AG10803 (cell line): Measurements from ENCODE around the gene SREK1IP1.

Experiments
- DNase-seq: peaks from one replicate; pipeline ENCODE4 v3.0.0; 2010; ENCODE audit warnings: low read depth
- H3K4me3 ChIP-seq: 2 replicates; pipeline ENCODE4 v1.5.1; 2011; ENCODE audit warnings: mild to moderate bottlenecking, low read length, control low read depth
- TF ChIP-seq, protein P1 (sequence below): conservative IDR thresholded peaks from 2 replicates; pipeline ENCODE4 v1.5.1; 2011; ENCODE audit warnings: mild to moderate bottlenecking, low read length, control low read depth, inconsistent platforms

Gene SREK1IP1

DNA sequence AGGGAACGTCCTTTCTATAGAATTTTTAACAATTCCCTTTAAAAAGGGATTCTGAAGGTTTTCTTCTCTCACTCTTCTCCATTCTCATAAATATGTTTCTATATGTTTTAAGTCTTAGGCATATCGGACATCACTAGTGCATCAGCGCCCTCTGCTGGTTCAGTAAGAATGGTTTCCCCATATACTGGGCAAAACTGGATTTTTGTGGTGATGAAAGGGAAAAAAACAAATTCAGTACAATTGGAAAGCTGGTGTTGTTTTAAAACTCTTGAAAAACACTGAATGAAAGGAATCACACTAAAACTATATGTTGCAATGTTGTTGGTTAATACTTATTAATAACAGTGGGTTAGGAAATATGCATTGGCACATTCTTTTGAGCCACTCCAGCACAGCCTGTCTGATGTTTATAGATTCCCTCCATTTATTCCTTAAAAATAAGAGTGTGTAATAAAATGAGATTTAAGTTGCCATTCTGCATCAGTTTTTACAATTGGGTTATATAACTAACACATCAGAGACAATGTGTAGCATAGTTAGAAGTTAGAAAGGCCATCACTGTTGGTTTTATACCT, 16.0 kb upstream of the SREK1IP1 start:
- no peak overlapping the region for H3K4me3 ChIP-seq
- TF ChIP-seq, protein P1, sequence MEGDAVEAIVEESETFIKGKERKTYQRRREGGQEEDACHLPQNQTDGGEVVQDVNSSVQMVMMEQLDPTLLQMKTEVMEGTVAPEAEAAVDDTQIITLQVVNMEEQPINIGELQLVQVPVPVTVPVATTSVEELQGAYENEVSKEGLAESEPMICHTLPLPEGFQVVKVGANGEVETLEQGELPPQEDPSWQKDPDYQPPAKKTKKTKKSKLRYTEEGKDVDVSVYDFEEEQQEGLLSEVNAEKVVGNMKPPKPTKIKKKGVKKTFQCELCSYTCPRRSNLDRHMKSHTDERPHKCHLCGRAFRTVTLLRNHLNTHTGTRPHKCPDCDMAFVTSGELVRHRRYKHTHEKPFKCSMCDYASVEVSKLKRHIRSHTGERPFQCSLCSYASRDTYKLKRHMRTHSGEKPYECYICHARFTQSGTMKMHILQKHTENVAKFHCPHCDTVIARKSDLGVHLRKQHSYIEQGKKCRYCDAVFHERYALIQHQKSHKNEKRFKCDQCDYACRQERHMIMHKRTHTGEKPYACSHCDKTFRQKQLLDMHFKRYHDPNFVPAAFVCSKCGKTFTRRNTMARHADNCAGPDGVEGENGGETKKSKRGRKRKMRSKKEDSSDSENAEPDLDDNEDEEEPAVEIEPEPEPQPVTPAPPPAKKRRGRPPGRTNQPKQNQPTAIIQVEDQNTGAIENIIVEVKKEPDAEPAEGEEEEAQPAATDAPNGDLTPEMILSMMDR: peak; percentile 92
- peak; percentile 84 for DNase-seq

DNA sequence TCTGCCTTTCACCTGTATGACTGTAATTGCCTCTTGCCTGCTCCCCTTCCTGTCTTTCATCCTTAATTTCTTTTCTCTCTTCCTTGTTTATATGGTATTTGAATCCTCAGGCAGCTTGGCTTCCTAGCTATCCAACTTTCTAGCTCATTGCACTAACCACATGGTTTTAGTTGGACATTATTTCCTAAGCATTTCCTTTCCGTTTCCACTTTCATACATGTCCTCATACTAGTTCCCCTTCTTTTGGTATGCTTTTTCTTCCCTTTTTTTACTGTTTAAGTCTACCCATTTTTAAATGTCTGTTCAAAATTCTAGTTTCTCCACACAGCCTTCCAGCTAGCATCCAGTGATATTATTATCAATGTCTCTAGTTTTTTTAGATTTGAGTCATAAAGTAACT, 6.8 kb upstream of the SREK1IP1 start:
- DNase-seq: no peak
- H3K4me3 ChIP-seq: no peak overlapping the region
- TF ChIP-seq, protein P1: no peak

DNA sequence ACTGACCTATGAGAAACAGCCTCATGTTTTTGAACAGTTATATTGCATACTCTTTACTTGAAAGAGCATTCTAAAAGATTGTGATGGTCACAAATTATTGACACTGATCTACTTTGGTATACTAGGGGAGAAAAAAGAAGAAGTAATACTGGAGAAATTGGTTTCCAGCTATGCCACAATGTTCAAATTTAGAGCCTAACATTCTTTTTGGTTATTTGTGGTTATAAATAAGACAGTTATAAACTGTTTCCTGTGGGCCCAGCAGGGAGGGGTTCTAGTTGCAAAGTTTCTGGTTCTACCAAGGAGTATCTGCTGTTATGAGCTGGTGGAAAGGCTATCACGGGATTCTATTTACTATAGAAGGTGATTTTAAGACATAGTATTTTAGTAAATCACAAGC, 5.0 kb upstream of the SREK1IP1 start:
- DNase-seq: no peak
- H3K4me3 ChIP-seq: no peak overlapping the region
- TF ChIP-seq, protein P1: no peak

DNA sequence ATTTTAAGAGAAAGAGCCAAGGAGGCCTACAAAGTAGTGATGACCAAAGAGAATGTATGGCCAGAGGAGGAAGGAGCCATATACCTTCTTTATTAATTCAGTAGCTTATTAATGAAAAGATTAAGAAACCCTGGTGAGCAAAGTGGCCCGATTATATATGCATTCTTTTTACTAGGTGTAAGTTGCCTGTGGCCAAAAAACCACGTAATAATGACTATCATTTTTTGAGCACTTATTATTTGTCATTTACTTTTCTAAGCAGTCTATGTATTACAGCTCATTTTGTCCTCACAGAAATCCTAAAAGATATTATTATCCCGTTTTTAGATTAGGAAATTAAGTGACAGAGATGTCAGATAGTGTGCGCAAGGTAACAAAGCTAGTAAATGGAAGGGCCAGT, 3.2 kb upstream of the SREK1IP1 start:
- no peak for DNase-seq
- no peak overlapping the region for H3K4me3 ChIP-seq
- TF ChIP-seq, protein P1: no peak

DNA sequence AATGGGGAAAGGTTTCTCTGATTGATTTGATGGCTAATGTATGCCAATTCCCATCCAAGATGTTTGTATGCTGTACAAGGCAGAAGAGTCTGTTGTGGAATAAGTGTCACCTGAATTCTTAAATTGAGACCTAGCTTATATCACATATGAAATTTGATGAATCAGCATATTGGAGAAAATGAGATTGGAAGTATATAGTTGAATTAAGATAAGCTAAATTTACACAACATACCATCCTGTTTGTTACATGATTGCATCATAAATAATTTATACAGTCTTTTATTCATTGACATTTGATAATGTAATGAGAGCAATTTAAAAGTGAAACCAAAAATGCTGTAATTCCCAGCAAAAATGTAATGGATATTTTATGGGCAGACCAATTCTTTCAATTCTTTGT, 1.4 kb upstream of the SREK1IP1 start:
- TF ChIP-seq, protein P1: no peak
- DNase-seq: no peak
- peak overlapping the region; percentile 91 for H3K4me3 ChIP-seq

DNA sequence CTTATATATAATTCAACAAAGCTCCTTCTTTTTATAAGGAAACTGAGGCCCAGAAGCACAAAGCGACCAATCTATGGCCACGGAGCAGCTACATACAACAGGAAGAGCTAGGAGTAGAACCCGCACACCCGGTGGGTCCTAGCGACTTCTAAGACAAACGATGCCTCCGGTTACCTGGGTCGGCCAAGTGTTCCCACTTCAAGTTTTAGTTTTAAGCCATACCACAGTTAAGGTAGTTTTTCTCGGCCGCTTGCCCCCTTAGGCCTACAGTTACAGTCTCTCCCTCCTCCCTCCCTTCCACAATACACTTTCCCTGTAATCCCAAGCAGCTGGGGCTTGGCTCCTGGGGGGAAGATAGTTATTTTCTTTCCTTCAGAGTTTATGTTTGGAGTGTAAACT, 533 bp downstream of the SREK1IP1 start:
- TF ChIP-seq, protein P1: no peak
- peak overlapping the region; percentile 91 for H3K4me3 ChIP-seq
- DNase-seq: peak; percentile 18

DNA sequence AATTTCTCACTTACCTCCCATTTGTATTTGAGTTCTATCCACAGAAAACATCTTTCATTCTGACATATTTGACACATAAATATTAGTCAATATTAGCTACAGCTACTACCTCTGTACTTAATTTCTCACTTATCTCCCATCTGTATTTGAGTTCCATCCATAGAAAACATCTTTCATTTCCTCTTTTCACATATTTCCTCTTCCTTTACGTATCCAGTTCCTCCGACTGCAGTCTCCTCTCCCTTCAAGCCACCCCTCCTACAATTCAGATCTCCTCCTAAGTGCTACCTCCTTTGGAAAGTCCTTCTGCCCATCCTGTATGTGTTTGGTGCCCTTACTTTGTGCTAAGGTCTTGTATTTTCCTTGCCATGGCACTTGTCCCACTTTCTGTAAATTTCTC, 1.6 kb downstream of the SREK1IP1 start:
- TF ChIP-seq, protein P1: no peak
- H3K4me3 ChIP-seq: peak overlapping the region; percentile 91
- DNase-seq: no peak
